Progenitor cell of endocrine pancreas (in vitro differentiated cells): ENCODE data around the gene FOXN3. TPM values are rescaled to one million over a fixed set of nuclear protein-coding genes. Genes with fewer than 3 reads are reported as not detected.

Experiments used
- DNase-seq: peaks from one replicate; pipeline ENCODE4 v3.0.0; 2021; ENCODE audit warnings: low spot score; ENCODE audit not compliant: unreplicated experiment
- H3K27ac Mint-ChIP-seq: 2 replicates; pipeline ENCODE4 v1.8.0; 2021; ENCODE audit warnings: mild to moderate bottlenecking, moderate library complexity, mixed read lengths
- H3K27me3 Mint-ChIP-seq: 2 replicates; pipeline ENCODE4 v1.8.0; 2021; ENCODE audit warnings: mixed read lengths
- H3K36me3 Mint-ChIP-seq: 2 replicates; pipeline ENCODE4 v1.8.0; 2022; ENCODE audit warnings: mixed read lengths; ENCODE audit not compliant: insufficient read depth
- H3K4me1 Mint-ChIP-seq: 2 replicates; pipeline ENCODE4 v1.8.0; 2021; ENCODE audit warnings: low read depth, mixed read lengths
- H3K4me3 Mint-ChIP-seq: 2 replicates; pipeline ENCODE4 v1.8.0; 2021; ENCODE audit warnings: low read depth, mild to moderate bottlenecking, moderate library complexity, mixed read lengths
- H3K9me3 Mint-ChIP-seq: 2 replicates; pipeline ENCODE4 v1.8.0; 2021; ENCODE audit warnings: low read depth, mixed read lengths
- total RNA-seq: library from RNA; stranded (reverse); gene quantifications from 2 replicates; pipeline ENCODE4 v1.2.1, GENCODE V29; 2021
- TF ChIP-seq, protein P1 (sequence below): fragments of 200-600 bp; sonication (generic); IDR thresholded peaks from one replicate; pipeline ENCODE4 v1.5.0; 2021; ENCODE audit warnings: antibody characterized with exemption, mild to moderate bottlenecking; ENCODE audit not compliant: unreplicated experiment

Gene FOXN3
- total RNA-seq, 1 donor from 2014 or later = 25.8 TPM

DNA sequence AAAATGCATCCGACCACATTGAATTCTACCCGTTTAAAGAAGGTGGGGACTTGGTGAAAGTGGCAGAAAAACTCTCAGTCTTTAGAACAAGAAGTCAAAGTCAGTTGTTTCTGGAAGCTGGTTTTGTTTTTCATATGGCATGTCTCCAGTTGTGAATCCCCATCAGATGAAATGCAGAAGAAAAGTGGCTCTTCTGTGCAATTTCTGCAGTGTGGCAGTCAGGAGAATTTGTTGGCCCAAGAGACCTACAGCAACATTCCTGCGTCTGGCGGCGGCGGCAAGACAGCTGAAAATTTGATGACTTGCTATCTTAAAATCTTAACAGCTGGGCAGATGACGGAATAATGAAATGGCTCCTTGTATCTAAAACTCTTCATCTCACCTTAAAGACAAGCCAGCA lies 201.5 kb downstream of the FOXN3 start:
- no peak for DNase-seq
- TF ChIP-seq, protein P1, sequence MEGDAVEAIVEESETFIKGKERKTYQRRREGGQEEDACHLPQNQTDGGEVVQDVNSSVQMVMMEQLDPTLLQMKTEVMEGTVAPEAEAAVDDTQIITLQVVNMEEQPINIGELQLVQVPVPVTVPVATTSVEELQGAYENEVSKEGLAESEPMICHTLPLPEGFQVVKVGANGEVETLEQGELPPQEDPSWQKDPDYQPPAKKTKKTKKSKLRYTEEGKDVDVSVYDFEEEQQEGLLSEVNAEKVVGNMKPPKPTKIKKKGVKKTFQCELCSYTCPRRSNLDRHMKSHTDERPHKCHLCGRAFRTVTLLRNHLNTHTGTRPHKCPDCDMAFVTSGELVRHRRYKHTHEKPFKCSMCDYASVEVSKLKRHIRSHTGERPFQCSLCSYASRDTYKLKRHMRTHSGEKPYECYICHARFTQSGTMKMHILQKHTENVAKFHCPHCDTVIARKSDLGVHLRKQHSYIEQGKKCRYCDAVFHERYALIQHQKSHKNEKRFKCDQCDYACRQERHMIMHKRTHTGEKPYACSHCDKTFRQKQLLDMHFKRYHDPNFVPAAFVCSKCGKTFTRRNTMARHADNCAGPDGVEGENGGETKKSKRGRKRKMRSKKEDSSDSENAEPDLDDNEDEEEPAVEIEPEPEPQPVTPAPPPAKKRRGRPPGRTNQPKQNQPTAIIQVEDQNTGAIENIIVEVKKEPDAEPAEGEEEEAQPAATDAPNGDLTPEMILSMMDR = no peak
- Mint-ChIP-seq H3K27ac (no peak overlapping the region), H3K4me1 (peaks cover 15% of the 10 kb centered on the region), H3K4me3 (no peak overlapping the region), H3K36me3 (peaks cover 1% of the 10 kb centered on the region), H3K9me3 (no peaks in the 10 kb centered on the region), H3K27me3 (peaks cover 59% of the 10 kb centered on the region)

DNA sequence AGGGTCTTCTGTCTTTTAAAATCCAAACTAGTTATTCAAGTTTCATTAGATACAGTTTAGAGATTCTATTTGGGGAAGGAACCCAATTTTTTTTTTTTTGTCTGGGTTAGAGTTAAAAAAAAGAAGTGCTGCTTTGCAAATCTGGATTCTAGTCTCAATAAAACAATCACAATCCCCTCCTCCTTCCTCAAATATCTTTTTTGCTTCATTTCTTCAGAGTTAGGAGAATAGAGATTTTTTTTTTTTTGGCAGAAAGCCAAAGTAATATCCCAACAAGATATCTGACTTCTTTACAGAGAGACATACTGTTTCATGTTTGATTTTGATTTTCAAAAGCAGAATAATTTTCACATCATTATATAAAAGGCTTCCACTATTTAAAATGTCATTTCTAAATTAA lies 201.9 kb downstream of the FOXN3 start:
- no peak for DNase-seq
- no peak overlapping the region for H3K27ac Mint-ChIP-seq
- H3K4me3 Mint-ChIP-seq = no peak overlapping the region
- peaks cover 3% of the 10 kb centered on the region for H3K36me3 Mint-ChIP-seq
- peaks cover 15% of the 10 kb centered on the region for H3K4me1 Mint-ChIP-seq
- peaks cover 62% of the 10 kb centered on the region for H3K27me3 Mint-ChIP-seq
- H3K9me3 Mint-ChIP-seq = no peaks in the 10 kb centered on the region
- TF ChIP-seq, protein P1 = no peak

DNA sequence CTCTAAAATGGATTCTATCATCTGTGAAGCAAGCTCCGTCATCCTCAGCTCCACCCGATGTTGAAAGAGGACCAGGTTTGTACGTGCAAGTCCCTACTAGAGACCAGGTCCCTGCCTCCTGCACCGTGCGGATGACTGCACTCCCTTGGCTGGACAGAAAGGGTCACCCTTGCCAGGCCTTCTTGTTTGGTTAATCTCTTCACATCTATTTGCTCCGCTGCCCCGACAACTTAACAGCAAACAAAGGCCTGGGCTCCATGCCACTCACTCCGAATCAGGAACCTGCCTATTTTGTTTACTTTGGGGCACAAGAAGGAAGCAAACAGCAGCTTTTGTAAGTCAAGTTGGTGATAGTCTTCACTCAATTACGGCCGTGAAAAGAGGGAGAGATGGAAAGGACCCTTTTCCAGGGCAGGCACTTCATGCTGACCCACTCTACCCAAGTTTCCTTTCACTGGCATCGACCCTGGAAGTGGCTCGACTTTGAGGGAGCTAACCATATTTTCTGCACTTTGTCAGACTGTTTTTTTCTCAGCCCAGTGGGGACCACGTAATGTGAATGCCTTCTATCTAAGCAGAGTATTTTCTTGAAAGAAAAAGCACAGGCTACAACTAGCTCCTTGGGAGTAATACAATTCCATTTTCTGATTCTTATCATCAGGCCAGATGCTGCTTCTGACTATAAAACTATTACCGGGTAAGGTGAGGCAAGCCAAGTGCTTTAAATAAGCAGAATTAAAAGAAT lies 202.6 kb downstream of the FOXN3 start:
- Mint-ChIP-seq H3K4me1 (peaks cover 15% of the 10 kb centered on the region), H3K27me3 (peaks cover 62% of the 10 kb centered on the region), H3K27ac (peak overlapping the region; percentile 15), H3K9me3 (no peaks in the 10 kb centered on the region), H3K36me3 (peaks cover 3% of the 10 kb centered on the region), H3K4me3 (no peak overlapping the region)
- no peak for DNase-seq
- TF ChIP-seq, protein P1 = no peak

DNA sequence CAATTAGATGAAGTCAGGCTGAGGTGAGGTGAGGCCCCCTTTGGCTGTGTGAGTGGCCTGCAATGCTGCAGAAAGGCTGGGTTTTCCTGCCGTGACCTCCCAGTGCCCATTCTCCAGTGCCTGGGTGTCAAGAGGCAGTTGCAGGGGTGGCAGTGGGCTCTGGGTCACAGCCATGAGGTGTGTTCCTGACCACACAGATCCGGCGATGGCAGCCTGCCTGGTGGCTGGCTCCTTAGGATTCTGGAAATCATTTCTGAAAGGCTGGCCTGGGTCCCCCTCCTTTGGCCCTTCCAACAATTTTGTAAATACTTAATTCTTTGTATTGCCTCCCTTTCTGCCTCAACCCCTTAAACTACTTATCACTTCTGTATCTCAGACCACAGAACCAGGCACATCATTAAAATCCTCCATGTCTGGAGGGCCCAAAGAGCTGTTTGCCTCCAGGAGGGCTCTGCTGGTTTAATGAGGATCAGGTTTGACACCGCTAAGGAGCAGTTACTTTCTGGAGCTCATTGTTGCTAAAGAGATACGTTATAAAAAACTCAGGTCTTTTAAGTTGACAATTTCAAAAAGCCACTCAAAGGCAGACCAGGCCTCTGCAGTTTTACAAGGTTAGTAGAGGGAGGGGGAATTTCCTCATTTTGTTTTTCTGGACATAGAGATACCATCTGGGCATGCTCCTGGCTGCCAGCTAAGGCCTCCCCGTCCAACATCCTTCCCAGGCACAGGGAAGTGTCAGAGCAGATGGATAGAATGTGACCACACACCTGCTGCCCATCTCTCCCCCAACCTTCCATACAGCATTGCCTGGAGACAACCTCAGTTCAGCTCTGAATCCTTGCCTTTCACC lies 204.4 kb downstream of the FOXN3 start:
- DNase-seq = no peak
- H3K4me3 Mint-ChIP-seq = no peak overlapping the region

DNA sequence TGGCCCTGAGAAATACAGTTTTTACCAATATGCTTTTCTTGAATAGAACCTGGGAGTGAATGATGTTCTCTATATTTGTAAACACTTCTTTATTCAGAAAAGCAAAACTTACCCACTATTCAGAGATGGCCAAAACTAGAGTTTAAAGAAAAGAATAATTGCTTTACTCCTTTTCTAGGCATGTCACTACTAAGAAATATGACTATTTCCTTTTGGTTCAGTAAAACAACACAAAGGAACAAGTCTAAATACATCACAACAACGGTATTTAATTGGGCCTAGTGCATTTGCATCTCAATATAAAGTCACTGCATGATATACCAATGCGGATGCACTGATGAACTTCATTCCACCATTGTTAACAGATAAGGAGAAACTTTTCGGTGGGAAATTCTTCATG lies 207.5 kb downstream of the FOXN3 start:
- no peak overlapping the region for H3K27ac Mint-ChIP-seq
- H3K4me1 Mint-ChIP-seq = peaks cover 7% of the 10 kb centered on the region
- H3K9me3 Mint-ChIP-seq = peaks cover 3% of the 10 kb centered on the region
- H3K27me3 Mint-ChIP-seq = peaks cover 37% of the 10 kb centered on the region
- H3K4me3 Mint-ChIP-seq = no peak overlapping the region
- no peak for DNase-seq
- peaks cover 7% of the 10 kb centered on the region for H3K36me3 Mint-ChIP-seq
- TF ChIP-seq, protein P1 = no peak

More for the DNA sequence above, 204.4 kb downstream of the FOXN3 start:
- peaks cover 2% of the 10 kb centered on the region for H3K36me3 Mint-ChIP-seq
- H3K27me3 Mint-ChIP-seq = peaks cover 53% of the 10 kb centered on the region
- H3K9me3 Mint-ChIP-seq = no peaks in the 10 kb centered on the region
- H3K4me1 Mint-ChIP-seq = peaks cover 15% of the 10 kb centered on the region
- TF ChIP-seq, protein P1 = no peak
- H3K27ac Mint-ChIP-seq = no peak overlapping the region
